Loucy (cell line): ENCODE measurements around the gene ELP6.
A peak's percentile ranks its signal among the peaks of the same experiment; 100 is the strongest.
"Not testable (repeated sequence)": the region's sequence is repeated elsewhere in the genome, so short reads cannot be mapped to it uniquely, and the experiment has no call there.

Experiments used
- H2AFZ ChIP-seq: fragments of 200-600 bp; sonication (generic); 2 replicates; pipeline ENCODE4 v1.6.0; 2016; ENCODE audit warnings: antibody characterized with exemption, mild to moderate bottlenecking, low read length, moderate library complexity
- H3F3A ChIP-seq: fragments of 200-600 bp; 2 replicates; pipeline ENCODE4 v1.6.0; 2016; ENCODE audit warnings: antibody characterized with exemption, low read depth, mild to moderate bottlenecking
- H3K27me3 ChIP-seq: fragments of 200-600 bp; sonication (generic); 2 replicates; pipeline ENCODE4 v1.6.1; 2014; ENCODE audit warnings: low read length, mild to moderate bottlenecking; ENCODE audit not compliant: insufficient read depth, poor library complexity, severe bottlenecking
- H3K36me3 ChIP-seq: fragments of 200-600 bp; sonication (generic); 2 replicates; pipeline ENCODE4 v1.6.1; 2016; ENCODE audit warnings: low read length; ENCODE audit not compliant: insufficient read depth
- H3K4me1 ChIP-seq: fragments of 200-600 bp; sonication (generic); 2 replicates; pipeline ENCODE4 v1.5.1; 2014; ENCODE audit warnings: low read length, mild to moderate bottlenecking; ENCODE audit not compliant: insufficient read depth, poor library complexity, severe bottlenecking
- H3K4me2 ChIP-seq: fragments of 200-600 bp; sonication (generic); 2 replicates; pipeline ENCODE4 v1.6.0; 2014; ENCODE audit warnings: antibody characterized with exemption, low read length, low read depth, mild to moderate bottlenecking; ENCODE audit not compliant: poor library complexity, severe bottlenecking
- H3K4me3 ChIP-seq: fragments of 200-600 bp; sonication (generic); 2 replicates; pipeline ENCODE4 v1.5.1; 2014; ENCODE audit warnings: low read length, mild to moderate bottlenecking, mixed read lengths; ENCODE audit not compliant: poor library complexity, severe bottlenecking
- H3K79me2 ChIP-seq: fragments of 200-600 bp; sonication (generic); 2 replicates; pipeline ENCODE4 v1.6.1; 2014; ENCODE audit warnings: low read length; ENCODE audit not compliant: insufficient read depth
- H3K9ac ChIP-seq: fragments of 200-600 bp; sonication (generic); 2 replicates; pipeline ENCODE4 v1.6.0; 2014; ENCODE audit warnings: mild to moderate bottlenecking, low read depth, low read length, moderate library complexity; ENCODE audit not compliant: poor library complexity, severe bottlenecking
- H3K9me2 ChIP-seq: fragments of 200-600 bp; sonication (generic); replicated peaks from 2 replicates; pipeline ENCODE4 v1.6.1; 2016; ENCODE audit warnings: low read depth, low read length, mixed read lengths
- H3K9me3 ChIP-seq: fragments of 200-600 bp; sonication (generic); 2 replicates; pipeline ENCODE4 v1.6.1; 2014; ENCODE audit warnings: mild to moderate bottlenecking, antibody characterized with exemption, low read length, low read depth; ENCODE audit not compliant: insufficient read depth
- H4K20me1 ChIP-seq: fragments of 200-600 bp; sonication (generic); 2 replicates; pipeline ENCODE4 v1.6.0; 2014; ENCODE audit warnings: antibody characterized with exemption, low read length, mild to moderate bottlenecking; ENCODE audit not compliant: insufficient read depth, poor library complexity, severe bottlenecking
- EZH2phosphoT487 ChIP-seq: fragments of 200-600 bp; IDR thresholded peaks from 2 replicates; pipeline ENCODE4 v1.6.1; 2018; ENCODE audit warnings: antibody characterized with exemption, mild to moderate bottlenecking, moderate library complexity, borderline replicate concordance
- TF ChIP-seq, protein P1 (sequence below): fragments of 200-600 bp; sonication (generic); conservative IDR thresholded peaks from 2 replicates; pipeline ENCODE4 v1.5.1; 2014; ENCODE audit warnings: mild to moderate bottlenecking, antibody characterized with exemption, low read length

Gene ELP6

GRCh38 chr3:47473391-47473790 lies 40.1 kb downstream of the ELP6 start:
- peak overlapping the region; percentile 100 for H3K4me3 ChIP-seq
- H3K36me3 ChIP-seq: no peaks in the 10 kb centered on the region
- no peaks in the 10 kb centered on the region for H3F3A ChIP-seq
- no peak overlapping the region for H3K9ac ChIP-seq
- no peaks in the 10 kb centered on the region for H3K27me3 ChIP-seq
- H3K4me2 ChIP-seq: peak overlapping the region; percentile 99
- peaks cover 26% of the 10 kb centered on the region for H3K4me1 ChIP-seq
- no peaks in the 10 kb centered on the region for H3K9me3 ChIP-seq
- peaks cover 31% of the 10 kb centered on the region for H4K20me1 ChIP-seq
- no peak overlapping the region for H2AFZ ChIP-seq
- TF ChIP-seq, protein P1, sequence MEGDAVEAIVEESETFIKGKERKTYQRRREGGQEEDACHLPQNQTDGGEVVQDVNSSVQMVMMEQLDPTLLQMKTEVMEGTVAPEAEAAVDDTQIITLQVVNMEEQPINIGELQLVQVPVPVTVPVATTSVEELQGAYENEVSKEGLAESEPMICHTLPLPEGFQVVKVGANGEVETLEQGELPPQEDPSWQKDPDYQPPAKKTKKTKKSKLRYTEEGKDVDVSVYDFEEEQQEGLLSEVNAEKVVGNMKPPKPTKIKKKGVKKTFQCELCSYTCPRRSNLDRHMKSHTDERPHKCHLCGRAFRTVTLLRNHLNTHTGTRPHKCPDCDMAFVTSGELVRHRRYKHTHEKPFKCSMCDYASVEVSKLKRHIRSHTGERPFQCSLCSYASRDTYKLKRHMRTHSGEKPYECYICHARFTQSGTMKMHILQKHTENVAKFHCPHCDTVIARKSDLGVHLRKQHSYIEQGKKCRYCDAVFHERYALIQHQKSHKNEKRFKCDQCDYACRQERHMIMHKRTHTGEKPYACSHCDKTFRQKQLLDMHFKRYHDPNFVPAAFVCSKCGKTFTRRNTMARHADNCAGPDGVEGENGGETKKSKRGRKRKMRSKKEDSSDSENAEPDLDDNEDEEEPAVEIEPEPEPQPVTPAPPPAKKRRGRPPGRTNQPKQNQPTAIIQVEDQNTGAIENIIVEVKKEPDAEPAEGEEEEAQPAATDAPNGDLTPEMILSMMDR: no peak
- no peak for TF ChIP-seq EZH2phosphoT487
- H3K9me2 ChIP-seq: no peaks in the 10 kb centered on the region
- H3K79me2 ChIP-seq: peaks cover 62% of the 10 kb centered on the region

DNA sequence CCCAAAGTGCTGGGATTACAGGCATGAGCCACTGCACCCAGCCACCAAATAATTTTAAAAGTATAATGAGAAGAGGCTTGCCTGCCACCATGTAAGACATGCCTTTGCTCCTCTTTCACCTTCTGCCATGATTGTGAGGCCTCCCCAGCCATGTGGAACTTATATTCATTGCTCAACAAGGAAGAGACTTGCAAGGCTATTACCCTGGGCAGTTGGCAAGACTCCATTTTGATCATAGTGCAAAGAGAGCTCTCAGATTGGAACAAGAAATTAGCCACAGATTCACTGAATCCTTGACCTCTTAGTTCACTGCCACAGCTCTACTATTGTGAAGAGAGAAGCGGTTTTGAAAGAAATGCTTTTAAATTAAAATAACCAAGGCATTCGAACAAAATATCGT lies 43.9 kb downstream of the ELP6 start:
- Histone ChIP-seq H3K9ac (no peak overlapping the region), H3K9me2 (no peaks in the 10 kb centered on the region), H3K4me2 (no peak overlapping the region), H2AFZ (no peak overlapping the region), H3K36me3 (no peaks in the 10 kb centered on the region), H3K27me3 (no peaks in the 10 kb centered on the region), H3K4me3 (no peak overlapping the region), H3F3A (no peaks in the 10 kb centered on the region), H3K79me2 (peaks cover 81% of the 10 kb centered on the region), H3K4me1 (peaks cover 22% of the 10 kb centered on the region), H3K9me3 (no peaks in the 10 kb centered on the region), H4K20me1 (peaks cover 49% of the 10 kb centered on the region)
- TF ChIP-seq, protein P1: no peak

DNA sequence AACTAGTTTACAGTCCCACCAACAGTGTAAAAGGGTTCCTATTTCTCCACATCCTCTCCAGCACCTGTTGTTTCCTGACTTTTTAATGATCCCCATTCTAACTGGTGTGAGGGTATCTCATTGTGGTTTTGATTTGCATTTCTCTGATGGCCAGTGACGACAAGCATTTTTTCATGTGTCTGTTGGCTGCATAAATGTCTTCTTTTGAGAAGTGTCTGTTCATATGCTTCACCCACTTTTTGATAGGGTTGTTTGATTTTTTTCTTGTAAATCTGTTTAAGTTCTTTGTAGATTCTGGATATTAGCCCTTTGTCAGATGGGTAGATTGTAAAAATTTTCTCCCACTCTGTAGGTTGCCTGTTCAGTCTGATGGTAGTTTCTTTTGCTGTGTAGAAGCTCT lies 45.2 kb downstream of the ELP6 start:
- not testable (repeated sequence) for H3K36me3 ChIP-seq, H3F3A ChIP-seq, H3K4me3 ChIP-seq, H3K9ac ChIP-seq, H3K9me2 ChIP-seq, H3K9me3 ChIP-seq, H2AFZ ChIP-seq, H3K4me2 ChIP-seq, H3K27me3 ChIP-seq
- Histone ChIP-seq H4K20me1 (peaks cover 49% of the 10 kb centered on the region), H3K4me1 (peaks cover 18% of the 10 kb centered on the region), H3K79me2 (peaks cover 80% of the 10 kb centered on the region)

GRCh38 chr3:47464588-47464987 lies 48.9 kb downstream of the ELP6 start:
- TF ChIP-seq, protein P1: no peak
- TF ChIP-seq EZH2phosphoT487: no peak
- Histone ChIP-seq H3K4me1 (peaks cover 14% of the 10 kb centered on the region), H2AFZ (no peak overlapping the region), H3K9me2 (no peaks in the 10 kb centered on the region), H3K4me2 (peak overlapping the region; percentile 19), H3K27me3 (no peaks in the 10 kb centered on the region), H3K36me3 (no peaks in the 10 kb centered on the region), H3K79me2 (peaks cover 73% of the 10 kb centered on the region), H3K4me3 (no peak overlapping the region), H3F3A (no peaks in the 10 kb centered on the region), H3K9me3 (no peaks in the 10 kb centered on the region), H3K9ac (no peak overlapping the region), H4K20me1 (peaks cover 41% of the 10 kb centered on the region)

DNA sequence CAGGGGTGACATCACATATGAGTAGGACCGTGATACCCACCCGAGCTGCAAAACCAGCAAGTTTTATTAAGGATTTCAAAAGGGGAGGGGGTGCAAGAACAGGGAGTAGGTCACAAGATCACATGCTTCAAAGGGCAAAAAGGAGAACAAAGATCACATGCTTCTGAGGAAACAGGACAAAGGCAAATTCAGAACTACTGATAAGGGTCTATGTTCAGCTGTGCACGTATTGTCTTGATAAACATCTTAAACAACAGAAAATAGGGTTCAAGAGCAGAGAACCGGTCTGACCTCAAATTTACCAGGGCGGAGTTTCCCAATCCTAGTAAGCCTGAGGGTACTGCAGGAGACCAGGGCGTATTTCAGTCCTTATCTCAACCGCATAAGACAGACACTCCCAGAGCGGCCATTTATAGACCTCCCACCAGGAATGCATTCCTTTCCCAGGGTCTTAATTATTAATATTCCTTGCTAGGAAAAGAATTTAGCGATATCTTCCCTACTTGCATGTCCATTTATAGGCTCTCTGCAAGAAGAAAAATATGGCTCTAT lies 53.9 kb downstream of the ELP6 start:
- H3K4me3 ChIP-seq, H3K9me3 ChIP-seq, H3K9ac ChIP-seq, H3K9me2 ChIP-seq, H3K36me3 ChIP-seq, H3K4me1 ChIP-seq, H3F3A ChIP-seq, H3K27me3 ChIP-seq, H3K4me2 ChIP-seq, H2AFZ ChIP-seq: not testable (repeated sequence)
- Histone ChIP-seq H4K20me1 (peaks cover 25% of the 10 kb centered on the region), H3K79me2 (peaks cover 61% of the 10 kb centered on the region)
